Stomach (tissue), 19 donors: ENCODE data around the gene TAF4B. TPM values are rescaled to one million over a fixed set of nuclear protein-coding genes. Genes with fewer than 3 reads are reported as not detected.

Source experiments
- DNase-seq, 2 donors: peaks; one replicate each; pipeline versions ENCODE4 v3.0.0 to v3.0.0-alpha.2; 2013 to 2019
- H3K27ac ChIP-seq, 5 donors: fragments of 200-600 bp in 4 of 5; sonication (generic) in 4 of 5; one replicate each; pipeline ENCODE4 v1.5.1; 2013 to 2019; ENCODE audit warnings: mild to moderate bottlenecking in 1 of 5, moderate library complexity in 1 of 5
- H3K27me3 ChIP-seq, 3 donors: fragments of 200-600 bp; sonication (generic); one replicate each; pipeline ENCODE4 v1.5.1; 2017 to 2019; ENCODE audit warnings: mixed run types in 1 of 3
- H3K36me3 ChIP-seq, 4 donors: fragments of 200-600 bp; sonication (generic); 1 replicate in 3 of 4; 2 replicates in 1 of 4; pipeline ENCODE4 v1.5.1; 2016 to 2019
- H3K4me1 ChIP-seq, 4 donors: fragments of 200-600 bp; sonication (generic); one replicate each; pipeline ENCODE4 v1.5.1; 2016 to 2019
- H3K4me3 ChIP-seq, 4 donors: fragments of 200-600 bp; sonication (generic) in 3 of 4; one replicate each; pipeline ENCODE4 v1.5.1; 2016 to 2019; ENCODE audit warnings: mild to moderate bottlenecking in 1 of 4
- H3K9me3 ChIP-seq, 4 donors: fragments of 200-600 bp; sonication (generic); one replicate each; pipeline ENCODE4 v1.5.1; 2016 to 2019
- CTCF ChIP-seq, 7 experiments: fragments of 450-650 bp in 4 of 7; fragments of 200-600 bp in 3 of 7; sonication (generic) in 3 of 7; IDR thresholded peaks; one replicate each; pipeline ENCODE4 v1.5.1; 2016 to 2019; ENCODE audit warnings: antibody characterized with exemption in 7 of 7, control low read depth in 2 of 7, mild to moderate bottlenecking in 1 of 7
- EP300 ChIP-seq: sonication (generic); formaldehyde crosslinking; IDR thresholded peaks from one replicate; pipeline ENCODE4 v1.6.1; 2017; ENCODE audit warnings: antibody characterized with exemption
- POLR2A ChIP-seq, 4 donors: fragments of 450-650 bp; IDR thresholded peaks; one replicate each; pipeline ENCODE4 v1.6.1; 2016; ENCODE audit warnings: antibody characterized with exemption in 4 of 4, control low read depth in 2 of 4, mild to moderate bottlenecking in 1 of 4, moderate library complexity in 1 of 4
- POLR2AphosphoS5 ChIP-seq, 3 donors: sonication (generic); formaldehyde crosslinking; IDR thresholded peaks; one replicate each; pipeline ENCODE4 v1.6.1; 2016; ENCODE audit warnings: antibody characterized with exemption in 3 of 3
- WGBS, 5 donors: extraction: QIAGEN DNeasy Blood & Tissue Kit in 3 of 5; methylation state at CpG; one replicate each; pipeline versions ENCODE4 v1.1.5 to v1.1.7; 2013 to 2018; 5-methylcytosine and 5-hydroxymethylcytosine counted together
- intact Hi-C: fragments of 100-400 bp; cut with DNase I; formaldehyde crosslinking; loops from one replicate; pipeline ENCODE4 v1.15.1; 2023; ENCODE audit warnings: low total_unique reads
- long read RNA-seq, 10 donors: transcript quantifications; one replicate each; lab custom pipeline, GENCODE V29; 2026
- polyA plus RNA-seq, 3 donors: library from polyadenylated mRNA; stranded (reverse); fragments of 200-250 nt; gene quantifications; one replicate each; pipeline ENCODE4 v1.2.3, GENCODE V29; 2013
- total RNA-seq, 5 donors: library from RNA; depleted of rRNA; stranded (reverse); fragments of >200 nt; gene quantifications; one replicate each; pipeline versions ENCODE4 v1.1.0 to v1.2.3, GENCODE V29; 2014 to 2016
- donor health status: healthy with polysubstance abuse.
- donor health status: Bipolar disorder and iron deficiency.
- donor health status: healthy.

Gene TAF4B
- total RNA-seq, result 10 to 100 TPM in 2 of 5 donors, 1 to 10 TPM in 2, under 1 TPM in 1; 0.58 to 33.6 (median 7.0) TPM
- 1 to 10 TPM; 1.2 to 3.2 (median 2.2) TPM for polyA plus RNA-seq
- long read RNA-seq, donor 1, result 0 reads
- long read RNA-seq, donor 2, result 0 reads
- long read RNA-seq, donor 3, result 0 reads
- long read RNA-seq, donor 4, result 0 reads
- long read RNA-seq, donor 5, result 0 reads
- long read RNA-seq, donor 6, full-length matches to known transcripts, result 1 of 1 reads
- long read RNA-seq, donor 6, partial matches to known transcripts, result 0 of 1 reads
- long read RNA-seq, donor 6, other reads (novel, unspliced or antisense), result 0 of 1 reads
- long read RNA-seq, donor 7, full-length matches to known transcripts, result 1 of 1 reads
- long read RNA-seq, donor 7, partial matches to known transcripts, result 0 of 1 reads
- long read RNA-seq, donor 7, other reads (novel, unspliced or antisense), result 0 of 1 reads
- long read RNA-seq, donor 8, full-length matches to known transcripts, result 3 of 3 reads
- long read RNA-seq, donor 8, partial matches to known transcripts, result 0 of 3 reads
- long read RNA-seq, donor 8, other reads (novel, unspliced or antisense), result 0 of 3 reads
- long read RNA-seq, donor 9, result 0 reads
- long read RNA-seq, donor 10, result 0 reads

GRCh38 chr18:26226229-26227050 lies at the start of gene TAF4B:
TAF4B (plus strand) TSS chr18:26226445; CDS start chr18:26226934, 489 bp downstream.
- Histone ChIP-seq H3K9me3 (no peaks in the 10 kb centered on the region), H3K27me3 (peaks cover 0 to 11% (median 0%) of the 10 kb centered on the region in 3 donors), H3K4me3 (peak within 1 kb of the TSS; percentile 66 to 98 (median 92)), H3K4me1 (peaks cover 8 to 31% (median 22%) of the 10 kb centered on the region in 4 donors), H3K27ac (peak within 1 kb of the TSS; percentile 79 to 86 (median 85)), H3K36me3 (no peaks in the 10 kb centered on the region)
- DNase-seq, result peak; percentile 94 to 98
- TF ChIP-seq POLR2AphosphoS5 (IDR thresholded peaks at IDR 0.05) (peak; percentile 66 to 79 (median 69)), POLR2A (IDR thresholded peaks at IDR 0.05) (peak in 1 of 4 donors; percentile 34), CTCF (IDR thresholded peaks at IDR 0.05) (no peak)
- WGBS, 5 donors, result 0 to 1% (median 0%) methylated on average over 53 to 101 of the region's 101 CpGs
- intact Hi-C loops, result no loop called here

GRCh38 chr18:26181343-26181826 lies 44.9 kb upstream of the TAF4B start:
- no peak for DNase-seq
- H3K27me3 ChIP-seq, result no peaks in the 10 kb centered on the region
- no peaks in the 10 kb centered on the region for H3K36me3 ChIP-seq
- TF ChIP-seq POLR2A (IDR thresholded peaks at IDR 0.05) (no peak), POLR2AphosphoS5 (IDR thresholded peaks at IDR 0.05) (no peak), EP300 (no peak), CTCF (IDR thresholded peaks at IDR 0.05) (no peak)
- intact Hi-C loops, result no loop called here
- no peak overlapping the region for H3K27ac ChIP-seq
- H3K4me3 ChIP-seq, result no peak overlapping the region
- 86 to 90% (median 90%) methylated on average over 7 of the region's 7 CpGs for WGBS, 5 donors
- no peaks in the 10 kb centered on the region for H3K4me1 ChIP-seq
- no peaks in the 10 kb centered on the region for H3K9me3 ChIP-seq

- no peaks in the 10 kb centered on the region for H3K27me3 ChIP-seq
- no peak for DNase-seq
- intact Hi-C loops, result no loop called here
- H3K27ac ChIP-seq, result no peak overlapping the region
- H3K36me3 ChIP-seq, result no peaks in the 10 kb centered on the region
- no peaks in the 10 kb centered on the region for H3K9me3 ChIP-seq
- no peak overlapping the region for H3K4me3 ChIP-seq
- no peak for TF ChIP-seq EP300
- no peak for TF ChIP-seq CTCF (IDR thresholded peaks at IDR 0.05)
- no peak for TF ChIP-seq POLR2AphosphoS5 (IDR thresholded peaks at IDR 0.05)
- no peak for TF ChIP-seq POLR2A (IDR thresholded peaks at IDR 0.05)
- no peaks in the 10 kb centered on the region for H3K4me1 ChIP-seq
These were observed 42.7 kb upstream of the TAF4B start for GRCh38 chr18:26183395-26184112.

- Histone ChIP-seq H3K36me3 (no peaks in the 10 kb centered on the region), H3K27me3 (no peaks in the 10 kb centered on the region), H3K4me3 (no peak overlapping the region), H3K9me3 (no peaks in the 10 kb centered on the region), H3K4me1 (no peaks in the 10 kb centered on the region), H3K27ac (no peak overlapping the region)
- WGBS, 5 donors, result 58 to 71% (median 62%) methylated on average over 2 of the region's 2 CpGs
- TF ChIP-seq EP300 (no peak), CTCF (IDR thresholded peaks at IDR 0.05) (peak in 1 of 7 experiments; percentile 10)
- DNase-seq, result no peak
- intact Hi-C loops, result no loop called here
These were observed 41.0 kb upstream of the TAF4B start for GRCh38 chr18:26185267-26185666.
